Mucosa of descending colon (tissue), 3 donors: Measurements from ENCODE around the gene PPP2R3A. TPM values are rescaled to one million over a fixed set of nuclear protein-coding genes. Genes with fewer than 3 reads are reported as not detected.

Experiments
- ATAC-seq: fragments of 200-7000 bp; cut with Tn5 transposase; one replicate; pipeline ENCODE4 v1.9.1; 2020; ENCODE audit warnings: mild to moderate bottlenecking, moderate library complexity
- DNase-seq, 3 donors: peaks; one replicate each; pipeline ENCODE4 v3.0.0-alpha.2; 2020
- H3K36me3 ChIP-seq: fragments of 200-600 bp; one replicate; pipeline ENCODE4 v1.8.0; 2021; ENCODE audit warnings: low read depth, mild to moderate bottlenecking
- H3K4me1 ChIP-seq: fragments of 200-600 bp; one replicate; pipeline ENCODE4 v1.8.0; 2021; ENCODE audit warnings: low read depth, mild to moderate bottlenecking
- H3K4me3 ChIP-seq: fragments of 200-600 bp; one replicate; pipeline ENCODE4 v1.8.0; 2021; ENCODE audit warnings: mild to moderate bottlenecking
- H3K9me3 ChIP-seq: fragments of 200-600 bp; one replicate; pipeline ENCODE4 v1.8.0; 2021; ENCODE audit warnings: mild to moderate bottlenecking
- intact Hi-C, 2 donors: fragments of 100-400 bp; cut with DNase I in 1 of 2; cut with micrococcal nuclease in 1 of 2; formaldehyde crosslinking; loops; one replicate each; pipeline versions ENCODE4 v1.11.0 to v1.11.1; 2022; cut with DNase I, micrococcal nuclease
- total RNA-seq, 3 donors: library from RNA; stranded (reverse); fragmentation: NEBNext Ultra II Directional in 2 of 3; extraction: Animal tissue kit (Norgen Biotek cat#: 25700) in 2 of 3; gene quantifications; one replicate each; pipeline versions ENCODE4 v1.2.1 to v1.2.4, GENCODE V29; 2021 to 2023
- TF ChIP-seq, protein P1 (sequence below): fragments of 200-600 bp; IDR thresholded peaks from one replicate; pipeline ENCODE4 v1.8.0; 2022; ENCODE audit warnings: antibody characterized with exemption, mild to moderate bottlenecking
- donor health status: DM: no; HTN: no; CAD: no; lungs with moderate emphysema.
- donor health status: DM: no; HTN: no; CAD: no.
- donor health status: DM: no; HTN: yes; CAD: no.

Gene PPP2R3A
- total RNA-seq, 3 donors from 2014 or later, result 16.4 to 33.8 (median 28.5) TPM

DNA sequence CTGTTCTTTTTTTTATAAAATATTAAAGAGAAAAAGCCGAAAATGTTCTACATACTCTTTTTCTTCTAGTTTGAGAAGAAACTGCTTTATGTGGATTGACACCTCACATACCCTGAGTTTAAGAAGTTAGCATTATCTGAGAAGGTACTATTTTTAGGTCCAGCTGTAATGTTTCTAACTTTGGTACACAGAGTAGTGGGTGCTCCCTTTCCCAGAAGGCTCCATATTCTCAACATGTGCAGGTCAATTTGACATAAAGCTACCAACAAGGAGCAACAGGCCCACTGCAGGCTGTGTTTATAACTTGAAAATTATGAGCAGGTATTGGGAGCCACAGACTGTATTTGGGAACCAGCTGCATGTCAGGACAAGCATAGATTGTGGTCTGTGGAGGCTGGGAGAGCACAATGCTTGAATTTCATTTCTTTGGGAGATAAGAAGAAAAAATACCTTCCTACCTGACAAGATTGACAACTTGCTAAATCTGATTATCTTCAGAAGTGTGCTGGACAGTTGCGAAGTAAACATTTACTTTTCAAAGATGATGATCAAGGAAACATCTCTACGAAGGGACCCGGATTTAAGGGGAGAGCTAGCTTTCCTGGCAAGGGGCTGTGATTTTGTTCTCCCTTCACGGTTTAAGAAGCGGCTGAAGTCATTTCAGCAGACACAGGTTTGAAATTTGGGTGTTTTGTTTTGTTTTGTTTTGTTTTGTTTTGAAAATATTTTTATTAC lies 57.2 kb downstream of the PPP2R3A start:
- H3K9me3 ChIP-seq, result no peaks in the 10 kb centered on the region
- ATAC-seq (no peak), DNase-seq (no peak)
- intact Hi-C loops, result no loop called here
- no peak overlapping the region for H3K4me3 ChIP-seq
- H3K36me3 ChIP-seq, result no peaks in the 10 kb centered on the region
- no peaks in the 10 kb centered on the region for H3K4me1 ChIP-seq
- TF ChIP-seq, protein P1, sequence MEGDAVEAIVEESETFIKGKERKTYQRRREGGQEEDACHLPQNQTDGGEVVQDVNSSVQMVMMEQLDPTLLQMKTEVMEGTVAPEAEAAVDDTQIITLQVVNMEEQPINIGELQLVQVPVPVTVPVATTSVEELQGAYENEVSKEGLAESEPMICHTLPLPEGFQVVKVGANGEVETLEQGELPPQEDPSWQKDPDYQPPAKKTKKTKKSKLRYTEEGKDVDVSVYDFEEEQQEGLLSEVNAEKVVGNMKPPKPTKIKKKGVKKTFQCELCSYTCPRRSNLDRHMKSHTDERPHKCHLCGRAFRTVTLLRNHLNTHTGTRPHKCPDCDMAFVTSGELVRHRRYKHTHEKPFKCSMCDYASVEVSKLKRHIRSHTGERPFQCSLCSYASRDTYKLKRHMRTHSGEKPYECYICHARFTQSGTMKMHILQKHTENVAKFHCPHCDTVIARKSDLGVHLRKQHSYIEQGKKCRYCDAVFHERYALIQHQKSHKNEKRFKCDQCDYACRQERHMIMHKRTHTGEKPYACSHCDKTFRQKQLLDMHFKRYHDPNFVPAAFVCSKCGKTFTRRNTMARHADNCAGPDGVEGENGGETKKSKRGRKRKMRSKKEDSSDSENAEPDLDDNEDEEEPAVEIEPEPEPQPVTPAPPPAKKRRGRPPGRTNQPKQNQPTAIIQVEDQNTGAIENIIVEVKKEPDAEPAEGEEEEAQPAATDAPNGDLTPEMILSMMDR, result no peak

DNA sequence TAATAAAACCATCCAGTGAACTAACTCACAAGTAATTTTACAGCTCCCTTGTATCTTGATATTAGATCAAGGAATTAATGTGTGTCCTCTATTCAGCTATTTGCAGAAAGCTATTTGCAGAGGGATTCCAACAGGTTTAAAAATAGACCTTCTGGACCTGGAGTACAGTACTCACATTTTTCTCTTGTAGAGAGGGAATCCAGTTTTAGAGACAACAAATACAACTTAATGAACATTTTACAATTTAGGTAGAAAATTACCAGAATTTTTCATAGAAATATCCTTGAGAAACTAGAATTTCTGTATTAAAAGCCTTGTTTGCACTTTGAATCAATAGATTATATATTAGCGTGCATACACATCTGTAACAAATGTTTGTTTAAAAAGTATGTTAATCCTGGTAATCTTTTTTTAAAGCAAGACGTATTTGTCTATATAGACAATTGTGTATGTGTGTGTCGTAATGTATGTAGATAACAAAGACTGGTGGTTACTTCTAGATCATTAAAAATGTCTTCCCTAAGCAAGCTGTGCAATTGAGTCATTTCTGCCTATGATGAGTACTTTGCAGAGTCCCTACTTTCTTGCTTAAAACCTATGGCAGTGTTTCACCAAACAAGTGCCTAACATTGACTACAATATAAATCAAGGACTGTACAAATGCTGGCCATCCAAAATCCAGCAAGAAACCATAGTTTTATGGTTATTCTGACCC lies 57.9 kb downstream of the PPP2R3A start:
- DNase-seq (no peak), ATAC-seq (no peak)
- Histone ChIP-seq H3K4me1 (no peaks in the 10 kb centered on the region), H3K4me3 (no peak overlapping the region), H3K9me3 (no peaks in the 10 kb centered on the region), H3K36me3 (peaks cover under 1% of the 10 kb centered on the region)
- intact Hi-C loops, result no loop called here
- TF ChIP-seq, protein P1, result no peak

DNA sequence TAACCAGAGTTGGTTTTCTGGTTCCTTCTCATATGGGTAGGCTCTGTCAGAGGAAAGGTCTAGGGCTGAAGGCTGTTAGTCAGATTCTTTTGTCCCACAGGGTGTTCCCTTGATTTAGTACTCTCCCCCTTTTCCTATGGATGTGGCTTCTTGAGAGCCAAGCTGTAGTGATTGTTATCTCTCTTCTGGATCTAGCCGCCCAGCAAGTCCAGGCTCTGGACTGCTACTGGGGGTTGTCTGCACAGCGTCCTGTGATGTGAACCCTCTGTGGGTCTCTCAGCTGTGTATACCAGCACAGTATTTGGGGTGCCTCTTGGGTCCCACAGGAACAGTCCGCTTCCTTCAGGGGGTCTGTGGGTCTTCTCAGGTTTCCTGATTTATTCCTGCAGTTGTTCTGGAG lies 70.8 kb downstream of the PPP2R3A start:
- intact Hi-C loops, result no loop called here
- H3K4me1 ChIP-seq, result no peaks in the 10 kb centered on the region
- no peaks in the 10 kb centered on the region for H3K36me3 ChIP-seq
- peaks cover 6% of the 10 kb centered on the region for H3K9me3 ChIP-seq
- TF ChIP-seq, protein P1, result no peak
- DNase-seq, result no peak
- H3K4me3 ChIP-seq, result no peak overlapping the region
- ATAC-seq, result no peak

DNA sequence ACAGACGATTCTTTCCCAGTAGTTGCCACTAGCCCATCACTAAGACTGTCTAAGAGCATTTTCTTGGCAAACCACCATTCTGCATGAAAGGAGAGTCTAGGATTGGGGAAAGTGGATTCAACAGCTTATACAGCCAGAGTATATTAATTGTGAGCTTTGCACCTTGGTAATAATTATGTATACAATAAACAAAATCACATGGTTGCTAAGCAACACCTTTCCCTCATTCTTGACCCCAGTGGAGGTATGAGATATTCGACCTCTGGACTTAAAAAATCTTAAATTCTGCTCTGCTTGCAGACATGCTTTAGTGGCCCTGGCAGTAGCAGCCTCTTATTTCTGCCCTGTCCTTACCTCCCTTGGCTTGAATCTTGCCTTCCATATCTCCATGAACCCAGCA lies 73.1 kb downstream of the PPP2R3A start:
- H3K4me1 ChIP-seq, result no peaks in the 10 kb centered on the region
- ATAC-seq (no peak), DNase-seq (no peak)
- intact Hi-C loops, result no loop called here
- H3K36me3 ChIP-seq, result no peaks in the 10 kb centered on the region
- TF ChIP-seq, protein P1, result no peak
- no peak overlapping the region for H3K4me3 ChIP-seq
- H3K9me3 ChIP-seq, result no peaks in the 10 kb centered on the region

DNA sequence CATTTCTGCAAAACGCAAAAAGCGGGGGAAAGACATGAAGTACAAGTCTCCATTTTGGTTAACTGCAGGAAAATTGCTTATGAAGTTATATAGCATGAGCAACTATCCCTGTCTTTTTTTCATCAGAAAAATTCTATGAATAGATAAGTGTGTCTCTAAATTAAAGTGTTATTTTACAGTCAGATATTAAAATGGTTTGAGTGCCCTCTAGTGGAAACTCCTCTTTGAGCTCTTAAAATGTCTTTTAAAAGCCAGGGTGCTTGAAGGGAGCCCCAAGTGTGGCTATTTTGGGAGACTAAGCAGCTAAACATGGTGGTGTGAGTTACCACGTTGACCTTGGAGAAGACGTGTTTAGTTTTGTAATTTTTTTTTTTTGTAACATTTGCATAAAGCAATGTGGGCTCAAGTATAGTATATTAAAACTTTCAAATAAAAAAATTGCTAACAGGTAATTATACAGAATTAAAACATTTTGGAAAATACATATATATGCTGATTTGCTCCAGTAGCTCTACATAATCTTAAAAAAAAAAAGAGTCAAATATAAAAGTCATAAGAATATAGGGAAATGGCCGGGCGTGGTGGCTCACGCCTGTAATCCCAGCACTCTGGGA lies 77.2 kb downstream of the PPP2R3A start:
- H3K36me3 ChIP-seq, result no peaks in the 10 kb centered on the region
- DNase-seq, result peak in 1 of 3 donors; percentile 22
- intact Hi-C loops, result loop anchor here (1.0 to 5.0 kb wide), 2 partner anchors 124 to 125 kb away; no protein-coding TSS in a partner anchor

More for the DNA sequence above, 77.2 kb downstream of the PPP2R3A start:
- H3K4me1 ChIP-seq, result no peaks in the 10 kb centered on the region
- H3K9me3 ChIP-seq, result no peaks in the 10 kb centered on the region
- no peak overlapping the region for H3K4me3 ChIP-seq
- ATAC-seq, result no peak
- TF ChIP-seq, protein P1, result no peak
